Mesenchymal stem cell (in vitro differentiated cells and primary cell): ENCODE measurements around the gene BICD2.

ENCODE experiments used
- DNase-seq: peaks from one replicate; pipeline ENCODE4 v3.0.0-alpha.2; 2013
- H2AFZ ChIP-seq: one replicate; pipeline ENCODE4 v1.6.1; 2013; ENCODE audit warnings: low read depth, mild to moderate bottlenecking, control low read depth, inconsistent platforms, low read length, moderate library complexity
- H2AK5ac ChIP-seq: 2 replicates; pipeline ENCODE4 v1.6.1; 2013; ENCODE audit warnings: low read length, moderate library complexity, mild to moderate bottlenecking, inconsistent platforms; ENCODE audit not compliant: severe bottlenecking
- H2BK120ac ChIP-seq: one replicate; pipeline ENCODE4 v1.6.1; 2013; ENCODE audit warnings: low read depth, mild to moderate bottlenecking, inconsistent platforms, low read length, moderate library complexity
- H2BK12ac ChIP-seq, 2 experiments: one replicate each; pipeline ENCODE4 v1.6.1; 2013; ENCODE audit warnings: inconsistent platforms in 2 of 2, low read length in 2 of 2, mild to moderate bottlenecking in 2 of 2, moderate library complexity in 2 of 2, control low read depth in 1 of 2
- H2BK15ac ChIP-seq: one replicate; pipeline ENCODE4 v1.6.1; 2013; ENCODE audit warnings: mild to moderate bottlenecking, low read depth, inconsistent platforms; ENCODE audit not compliant: poor library complexity, severe bottlenecking
- H2BK5ac ChIP-seq: 2 replicates; pipeline ENCODE4 v1.6.1; 2013; ENCODE audit warnings: low read depth, mild to moderate bottlenecking, low read length, control low read depth, inconsistent platforms; ENCODE audit not compliant: poor library complexity, severe bottlenecking
- H3K14ac ChIP-seq, 2 experiments: one replicate each; pipeline ENCODE4 v1.6.1; 2013; ENCODE audit warnings: inconsistent platforms in 2 of 2, low read length in 2 of 2, control low read depth in 1 of 2, mild to moderate bottlenecking in 1 of 2, moderate library complexity in 1 of 2
- H3K18ac ChIP-seq, 2 experiments: one replicate each; pipeline ENCODE4 v1.6.1; 2013; ENCODE audit warnings: inconsistent platforms in 2 of 2, low read length in 2 of 2, control low read depth in 1 of 2, low read depth in 1 of 2, mild to moderate bottlenecking in 1 of 2
- H3K23ac ChIP-seq, 2 experiments: one replicate each; pipeline ENCODE4 v1.6.1; 2013; ENCODE audit warnings: inconsistent platforms in 2 of 2, low read length in 2 of 2, mild to moderate bottlenecking in 2 of 2, moderate library complexity in 2 of 2, control low read depth in 1 of 2
- H3K27ac ChIP-seq: 2 replicates; pipeline ENCODE4 v1.5.1; 2013; ENCODE audit warnings: mild to moderate bottlenecking, moderate library complexity, low read length, control low read depth, inconsistent platforms; ENCODE audit not compliant: poor library complexity, severe bottlenecking
- H3K27me3 ChIP-seq, 2 experiments: 2 replicates each; pipeline versions ENCODE4 v1.6.1 to v1.7.0; 2013; ENCODE audit warnings: low read length in 2 of 2, mild to moderate bottlenecking in 2 of 2, moderate library complexity in 2 of 2, control low read depth in 1 of 2, inconsistent platforms in 1 of 2; ENCODE audit not compliant: control insufficient read depth in 1 of 2, insufficient read depth in 1 of 2
- H3K36me3 ChIP-seq, 2 experiments: 2 replicates each; pipeline versions ENCODE4 v1.6.1 to v1.7.0; 2013; ENCODE audit warnings: low read length in 2 of 2, control low read depth in 1 of 2, inconsistent platforms in 1 of 2, low read depth in 1 of 2, mild to moderate bottlenecking in 1 of 2; ENCODE audit not compliant: insufficient read depth in 2 of 2, control insufficient read depth in 1 of 2
- H3K4ac ChIP-seq, 2 experiments: one replicate each; pipeline ENCODE4 v1.6.1; 2013; ENCODE audit warnings: inconsistent platforms in 2 of 2, low read length in 2 of 2, mild to moderate bottlenecking in 2 of 2, moderate library complexity in 2 of 2, control low read depth in 1 of 2, low read depth in 1 of 2
- H3K4me1 ChIP-seq: 2 replicates; pipeline ENCODE4 v1.6.1; 2013; ENCODE audit warnings: low read depth, low read length, control low read depth; ENCODE audit not compliant: control insufficient read depth, insufficient read depth
- H3K4me2 ChIP-seq: 2 replicates; pipeline ENCODE4 v1.6.1; 2013; ENCODE audit warnings: low read length, mild to moderate bottlenecking, inconsistent platforms; ENCODE audit not compliant: poor library complexity, severe bottlenecking
- H3K4me3 ChIP-seq, 2 experiments: 2 replicates each; pipeline versions ENCODE4 v1.5.1 to v1.7.0; 2013; ENCODE audit warnings: low read length in 2 of 2, mild to moderate bottlenecking in 2 of 2, control low read depth in 1 of 2, low read depth in 1 of 2; ENCODE audit not compliant: insufficient read depth in 1 of 2
- H3K79me1 ChIP-seq: replicated peaks from 2 replicates; pipeline ENCODE4 v1.6.1; 2013; ENCODE audit warnings: mild to moderate bottlenecking, control low read depth, low read length, inconsistent platforms; ENCODE audit not compliant: poor library complexity, severe bottlenecking
- H3K9ac ChIP-seq: 2 replicates; pipeline ENCODE4 v1.7.0; 2013; ENCODE audit warnings: mild to moderate bottlenecking, low read length, moderate library complexity
- H3K9me3 ChIP-seq: 2 replicates; pipeline ENCODE4 v1.7.0; 2013; ENCODE audit warnings: mild to moderate bottlenecking, low read length; ENCODE audit not compliant: control insufficient read depth
- H4K8ac ChIP-seq: one replicate; pipeline ENCODE4 v1.6.1; 2013; ENCODE audit warnings: inconsistent platforms, mild to moderate bottlenecking, low read length, moderate library complexity
- H4K91ac ChIP-seq: one replicate; pipeline ENCODE4 v1.6.1; 2013; ENCODE audit warnings: mild to moderate bottlenecking, low read length, inconsistent platforms
- WGBS: methylation state at CpG from one replicate; pipeline ENCODE4 v1.1.7; 2013; ENCODE audit warnings: mixed read lengths; 5-methylcytosine and 5-hydroxymethylcytosine counted together

Gene BICD2

GRCh38 chr9:92726348-92726747 is 38.3 kb downstream of the BICD2 start:
- peaks cover 72% of the 10 kb centered on the region for H3K79me1 ChIP-seq
- H3K9me3 ChIP-seq: no peaks in the 10 kb centered on the region
- no peak for DNase-seq
- no peak overlapping the region for H3K27ac ChIP-seq
- no peak overlapping the region for H2BK5ac ChIP-seq
- H3K9ac ChIP-seq: peak overlapping the region; percentile 26
- H3K18ac ChIP-seq: peak overlapping the region; percentile 7 to 60
- no peak overlapping the region for H2AFZ ChIP-seq
- H3K27me3 ChIP-seq: no peaks in the 10 kb centered on the region
- H2BK120ac ChIP-seq: peak overlapping the region; percentile 55
- peak overlapping the region in 1 of 2 experiments; percentile 73 for H2BK12ac ChIP-seq
- no peak overlapping the region for H2AK5ac ChIP-seq
- H4K8ac ChIP-seq: peak overlapping the region; percentile 1
- 90% methylated on average over 4 of the region's 4 CpGs for WGBS
- H3K23ac ChIP-seq: no peak overlapping the region
- H2BK15ac ChIP-seq: peak overlapping the region; percentile 70
- no peak overlapping the region for H3K14ac ChIP-seq
- no peak overlapping the region for H3K4me3 ChIP-seq
- H3K4ac ChIP-seq: peak overlapping the region in 1 of 2 experiments; percentile 9
- peak overlapping the region; percentile 24 for H4K91ac ChIP-seq
- peaks cover 62 to 75% of the 10 kb centered on the region in 2 experiments for H3K36me3 ChIP-seq
- peaks cover 25% of the 10 kb centered on the region for H3K4me1 ChIP-seq
- no peak overlapping the region for H3K4me2 ChIP-seq

- no peak overlapping the region for H3K27ac ChIP-seq
- no peak overlapping the region for H3K9ac ChIP-seq
- no peak overlapping the region for H3K4ac ChIP-seq
- H3K23ac ChIP-seq: no peak overlapping the region
- H2BK5ac ChIP-seq: no peak overlapping the region
- no peak overlapping the region for H4K8ac ChIP-seq
- WGBS: 100% methylated on average over 1 of the region's 1 CpG
- H3K9me3 ChIP-seq: no peaks in the 10 kb centered on the region
- peaks cover 71% of the 10 kb centered on the region for H3K79me1 ChIP-seq
- H3K4me2 ChIP-seq: no peak overlapping the region
- peaks cover 67 to 73% of the 10 kb centered on the region in 2 experiments for H3K36me3 ChIP-seq
- H3K27me3 ChIP-seq: no peaks in the 10 kb centered on the region
- H2BK15ac ChIP-seq: no peak overlapping the region
- peaks cover 25% of the 10 kb centered on the region for H3K4me1 ChIP-seq
- no peak overlapping the region for H2AK5ac ChIP-seq
- H2BK12ac ChIP-seq: no peak overlapping the region
- no peak overlapping the region for H3K18ac ChIP-seq
- H2BK120ac ChIP-seq: no peak overlapping the region
- DNase-seq: no peak
- no peak overlapping the region for H4K91ac ChIP-seq
- no peak overlapping the region for H3K14ac ChIP-seq
- H2AFZ ChIP-seq: no peak overlapping the region
- no peak overlapping the region for H3K4me3 ChIP-seq
Observed at GRCh38 chr9:92725766-92726165, 38.9 kb downstream of the BICD2 start.

GRCh38 chr9:92725266-92725545 is 39.4 kb downstream of the BICD2 start:
- no peak overlapping the region for H2AFZ ChIP-seq
- H3K27me3 ChIP-seq: no peaks in the 10 kb centered on the region
- peak overlapping the region; percentile 76 for H4K91ac ChIP-seq
- H2BK120ac ChIP-seq: no peak overlapping the region
- no peak overlapping the region for H2AK5ac ChIP-seq
- no peak overlapping the region for H3K23ac ChIP-seq
- H3K27ac ChIP-seq: no peak overlapping the region
- no peak overlapping the region for H3K14ac ChIP-seq
- WGBS: 97% methylated on average over 4 of the region's 4 CpGs
- peaks cover 25% of the 10 kb centered on the region for H3K4me1 ChIP-seq
- no peak overlapping the region for H4K8ac ChIP-seq
- H2BK5ac ChIP-seq: no peak overlapping the region
- no peak overlapping the region for H2BK15ac ChIP-seq
- H3K9me3 ChIP-seq: no peaks in the 10 kb centered on the region
- H3K18ac ChIP-seq: no peak overlapping the region
- H3K4ac ChIP-seq: no peak overlapping the region
- H3K4me3 ChIP-seq: no peak overlapping the region
- H3K36me3 ChIP-seq: peaks cover 70 to 75% of the 10 kb centered on the region in 2 experiments
- no peak for DNase-seq
- H2BK12ac ChIP-seq: no peak overlapping the region
- H3K79me1 ChIP-seq: peaks cover 70% of the 10 kb centered on the region
- H3K9ac ChIP-seq: no peak overlapping the region
- H3K4me2 ChIP-seq: no peak overlapping the region

- peak overlapping the region in 1 of 2 experiments; percentile 9 for H3K14ac ChIP-seq
- H3K4me2 ChIP-seq: no peak overlapping the region
- H2BK120ac ChIP-seq: no peak overlapping the region
- 99% methylated on average over 10 of the region's 10 CpGs for WGBS
- no peak overlapping the region for H2AFZ ChIP-seq
- H3K9ac ChIP-seq: no peak overlapping the region
- H4K8ac ChIP-seq: no peak overlapping the region
- no peak for DNase-seq
- H3K9me3 ChIP-seq: no peaks in the 10 kb centered on the region
- no peak overlapping the region for H2BK15ac ChIP-seq
- H2AK5ac ChIP-seq: no peak overlapping the region
- H4K91ac ChIP-seq: peak overlapping the region; percentile 76
- H3K79me1 ChIP-seq: peaks cover 67% of the 10 kb centered on the region
- H3K4me3 ChIP-seq: no peak overlapping the region
- no peaks in the 10 kb centered on the region for H3K27me3 ChIP-seq
- H3K36me3 ChIP-seq: peaks cover 75 to 77% of the 10 kb centered on the region in 2 experiments
- H3K27ac ChIP-seq: no peak overlapping the region
- H2BK5ac ChIP-seq: no peak overlapping the region
- no peak overlapping the region for H3K18ac ChIP-seq
- peaks cover 22% of the 10 kb centered on the region for H3K4me1 ChIP-seq
- H2BK12ac ChIP-seq: no peak overlapping the region
- H3K4ac ChIP-seq: no peak overlapping the region
- no peak overlapping the region for H3K23ac ChIP-seq
Observed at GRCh38 chr9:92724528-92725265, 39.9 kb downstream of the BICD2 start.
